NB4 (cell line): ENCODE measurements around the gene GOSR1.

ENCODE experiments used
- POLR2A ChIP-seq: IDR thresholded peaks from 2 replicates; pipeline ENCODE4 v1.6.1; 2011; ENCODE audit warnings: mild to moderate bottlenecking; ENCODE audit not compliant: insufficient read length; ENCODE audit errors: extremely low read depth
- TF ChIP-seq, protein P1 (sequence below): IDR thresholded peaks from one replicate; pipeline ENCODE4 v1.5.1; 2012; ENCODE audit warnings: low read depth, low read length

DNA sequence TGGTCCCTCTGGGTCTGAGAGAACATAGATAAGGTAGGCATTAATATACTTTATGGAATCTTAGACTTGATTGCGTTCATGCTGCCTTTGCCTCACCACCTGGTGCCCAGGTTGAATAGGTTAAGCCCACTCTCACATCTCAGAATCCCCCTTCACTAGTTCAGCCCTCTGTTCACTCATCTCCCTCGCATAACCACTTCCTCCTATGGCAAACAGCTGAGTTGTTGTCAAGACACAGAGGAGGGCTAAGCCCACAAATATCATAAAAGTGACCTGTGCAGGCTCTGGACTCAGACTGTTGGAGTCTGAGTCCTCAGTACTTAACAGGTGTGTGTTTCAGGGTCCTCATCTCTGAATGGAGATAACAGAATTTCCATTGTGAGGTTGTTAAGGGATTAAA, 55.7 kb downstream of the GOSR1 start:
- TF ChIP-seq, protein P1, sequence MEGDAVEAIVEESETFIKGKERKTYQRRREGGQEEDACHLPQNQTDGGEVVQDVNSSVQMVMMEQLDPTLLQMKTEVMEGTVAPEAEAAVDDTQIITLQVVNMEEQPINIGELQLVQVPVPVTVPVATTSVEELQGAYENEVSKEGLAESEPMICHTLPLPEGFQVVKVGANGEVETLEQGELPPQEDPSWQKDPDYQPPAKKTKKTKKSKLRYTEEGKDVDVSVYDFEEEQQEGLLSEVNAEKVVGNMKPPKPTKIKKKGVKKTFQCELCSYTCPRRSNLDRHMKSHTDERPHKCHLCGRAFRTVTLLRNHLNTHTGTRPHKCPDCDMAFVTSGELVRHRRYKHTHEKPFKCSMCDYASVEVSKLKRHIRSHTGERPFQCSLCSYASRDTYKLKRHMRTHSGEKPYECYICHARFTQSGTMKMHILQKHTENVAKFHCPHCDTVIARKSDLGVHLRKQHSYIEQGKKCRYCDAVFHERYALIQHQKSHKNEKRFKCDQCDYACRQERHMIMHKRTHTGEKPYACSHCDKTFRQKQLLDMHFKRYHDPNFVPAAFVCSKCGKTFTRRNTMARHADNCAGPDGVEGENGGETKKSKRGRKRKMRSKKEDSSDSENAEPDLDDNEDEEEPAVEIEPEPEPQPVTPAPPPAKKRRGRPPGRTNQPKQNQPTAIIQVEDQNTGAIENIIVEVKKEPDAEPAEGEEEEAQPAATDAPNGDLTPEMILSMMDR: no peak
- no peak for TF ChIP-seq POLR2A
